Skeletal muscle cell (primary cell): ENCODE results near the gene FHL5.
"Not testable (repeated sequence)": the region's sequence is repeated elsewhere in the genome, so short reads cannot be mapped to it uniquely, and the experiment has no call there.

Experiments
- DNase-seq: peaks from one replicate; pipeline ENCODE4 v3.0.0-alpha.2; 2010; ENCODE audit warnings: low read depth
- H3K4me3 ChIP-seq: 2 replicates; pipeline ENCODE4 v1.5.1; 2011; ENCODE audit warnings: low read depth, mild to moderate bottlenecking, control low read depth, low read length, moderate library complexity

The FHL5 gene

DNA sequence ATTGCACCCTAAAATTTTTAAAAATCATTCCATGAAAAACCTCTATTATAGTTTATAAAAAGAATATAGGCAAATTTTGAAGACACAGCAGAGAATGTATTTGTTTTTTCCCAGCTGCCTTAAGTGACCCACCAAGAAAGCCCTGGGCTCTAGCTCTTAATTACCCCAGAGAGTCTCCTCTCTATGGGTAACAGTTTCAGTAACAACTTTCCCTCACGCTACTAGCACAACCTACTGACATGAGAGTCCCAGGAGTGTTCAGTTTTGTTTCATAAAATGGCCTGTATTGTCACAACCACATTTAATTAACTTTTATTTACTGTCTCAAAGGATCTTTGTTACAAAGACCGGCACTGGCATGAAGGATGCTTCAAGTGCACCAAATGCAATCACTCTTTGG is 41.5 kb downstream of the FHL5 start:
- no peak overlapping the region for H3K4me3 ChIP-seq
- no peak for DNase-seq

DNA sequence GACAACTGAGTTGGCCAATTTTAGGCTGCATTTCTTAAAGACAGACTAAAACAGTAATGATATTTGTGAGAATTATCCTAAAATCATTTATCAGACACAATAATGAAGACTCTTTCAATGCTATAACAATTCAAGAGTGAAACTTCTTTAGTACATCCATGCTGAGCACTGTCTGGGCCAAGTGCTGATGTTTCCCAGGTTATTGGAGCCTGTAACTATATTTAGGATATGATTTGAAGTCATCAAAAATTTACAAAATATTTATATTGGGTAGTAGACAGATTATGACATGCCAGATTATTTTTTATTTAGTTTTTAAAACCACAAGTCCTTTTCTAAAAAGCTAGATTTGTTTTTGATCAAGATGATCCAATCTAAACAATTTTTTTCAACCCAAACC is 45.1 kb downstream of the FHL5 start:
- no peak overlapping the region for H3K4me3 ChIP-seq
- no peak for DNase-seq

- DNase-seq, result no peak
- no peak overlapping the region for H3K4me3 ChIP-seq
Measured at GRCh38 chr6:96610019-96610418, 47.1 kb downstream of the FHL5 start.

GRCh38 chr6:96611342-96611991 is 48.5 kb downstream of the FHL5 start:
- no peak for DNase-seq
- H3K4me3 ChIP-seq, result no peak overlapping the region

GRCh38 chr6:96613291-96613999 is 50.5 kb downstream of the FHL5 start:
- no peak for DNase-seq
- no peak overlapping the region for H3K4me3 ChIP-seq

- DNase-seq, result no peak
Measured at GRCh38 chr6:96620851-96621250, 57.9 kb downstream of the FHL5 start.

GRCh38 chr6:96621983-96622382 is 59.1 kb downstream of the FHL5 start:
- H3K4me3 ChIP-seq, result no peak overlapping the region
- no peak for DNase-seq

More at GRCh38 chr6:96620851-96621250, 57.9 kb downstream of the FHL5 start:
- H3K4me3 ChIP-seq, result no peak overlapping the region

DNA sequence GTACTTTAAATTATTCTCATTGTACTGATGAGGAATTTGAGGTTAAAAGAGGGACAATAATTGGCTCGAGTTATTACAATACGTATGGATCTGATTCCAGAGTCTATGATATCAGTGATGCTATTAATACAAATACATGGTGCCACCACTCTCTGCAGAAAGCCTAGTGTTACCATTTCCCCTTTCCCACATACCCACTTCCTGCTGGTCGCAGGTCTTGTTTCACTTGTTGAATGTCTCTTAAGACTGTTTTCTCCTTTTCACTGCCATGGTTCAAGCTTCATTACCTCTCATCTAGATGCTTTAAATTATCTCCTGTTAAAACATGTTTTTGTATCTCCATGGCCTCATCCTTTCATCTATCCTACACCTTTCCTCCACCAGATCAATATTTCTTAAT is 62.0 kb downstream of the FHL5 start:
- no peak overlapping the region for H3K4me3 ChIP-seq
- no peak for DNase-seq

GRCh38 chr6:96626759-96627364 is 63.9 kb downstream of the FHL5 start:
- DNase-seq, result no peak
- H3K4me3 ChIP-seq, result no peak overlapping the region

- DNase-seq, result no peak
- no peak overlapping the region for H3K4me3 ChIP-seq
Measured at GRCh38 chr6:96631248-96631647, 68.3 kb downstream of the FHL5 start.

DNA sequence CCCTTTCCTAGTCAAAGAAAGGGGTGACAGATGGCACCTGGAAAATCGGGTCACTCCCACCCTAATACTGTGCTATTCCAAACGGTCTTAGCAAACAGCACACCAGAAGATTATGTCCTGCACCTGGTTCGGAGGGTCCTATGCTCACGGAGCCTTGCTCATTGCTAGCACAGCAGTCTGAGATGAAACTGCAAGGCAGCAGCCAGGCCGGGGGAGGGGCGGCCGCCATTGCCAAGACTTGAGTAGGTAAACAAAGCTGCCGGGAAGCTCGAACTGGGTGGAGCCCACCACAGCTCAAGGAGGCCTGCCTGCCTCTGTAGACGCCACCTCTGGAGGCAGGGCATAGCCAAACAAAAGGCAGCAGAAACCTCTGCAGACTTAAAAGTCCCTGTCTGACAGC is 75.1 kb downstream of the FHL5 start:
- DNase-seq, H3K4me3 ChIP-seq: not testable (repeated sequence)

- H3K4me3 ChIP-seq, result no peak overlapping the region
- DNase-seq, result no peak
Measured at GRCh38 chr6:96645106-96645505, 82.2 kb downstream of the FHL5 start.

- no peak for DNase-seq
- H3K4me3 ChIP-seq, result no peak overlapping the region
Measured at GRCh38 chr6:96649926-96650325, 87.0 kb downstream of the FHL5 start.

- H3K4me3 ChIP-seq, result no peak overlapping the region
- no peak for DNase-seq
Measured at GRCh38 chr6:96651816-96652215, 88.9 kb downstream of the FHL5 start.

- no peak overlapping the region for H3K4me3 ChIP-seq
- DNase-seq, result no peak
Measured at GRCh38 chr6:96652552-96652951, 89.6 kb downstream of the FHL5 start.

DNA sequence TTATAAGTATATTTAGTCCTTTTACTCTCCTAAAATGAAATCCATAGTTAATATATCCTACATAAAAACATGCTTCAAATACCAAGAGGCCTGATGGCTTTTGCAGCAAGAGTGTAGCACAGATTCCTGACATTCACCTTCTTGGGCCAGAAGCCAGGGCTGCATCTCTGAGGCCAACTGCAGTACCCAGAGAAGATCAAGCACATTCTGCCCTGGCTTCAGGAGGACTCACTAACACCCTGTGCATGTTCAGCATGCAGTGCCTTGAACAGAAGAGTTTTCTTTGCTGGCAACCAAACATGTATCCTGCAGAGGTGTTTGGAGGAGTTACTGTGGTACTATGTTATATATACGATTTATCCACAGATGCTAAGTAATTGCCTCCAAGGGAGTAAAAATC is 90.3 kb downstream of the FHL5 start:
- H3K4me3 ChIP-seq, result no peak overlapping the region
- DNase-seq, result no peak

GRCh38 chr6:96656567-96656966 is 93.6 kb downstream of the FHL5 start:
- no peak for DNase-seq
- H3K4me3 ChIP-seq, result no peak overlapping the region

DNA sequence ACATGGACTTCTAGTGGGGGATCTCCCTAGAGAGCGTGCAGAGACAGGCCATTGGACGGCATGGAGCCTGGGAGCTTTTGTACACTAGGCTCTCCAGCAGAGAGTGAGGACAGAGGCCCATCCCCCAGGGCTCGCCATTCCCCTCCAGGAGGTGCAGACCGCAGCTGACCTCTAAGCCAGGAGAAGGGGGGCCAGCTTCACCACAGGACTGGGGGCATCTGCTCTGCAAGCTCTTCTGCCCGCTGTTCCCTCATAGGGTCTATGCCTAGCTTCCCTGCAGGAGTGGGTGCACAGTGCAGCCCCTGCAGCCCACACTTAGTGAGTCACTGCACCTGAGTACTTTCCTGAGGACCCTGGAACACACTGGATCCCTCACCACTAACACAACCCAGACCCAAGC is 94.4 kb downstream of the FHL5 start:
- no peak overlapping the region for H3K4me3 ChIP-seq
- no peak for DNase-seq

- no peak overlapping the region for H3K4me3 ChIP-seq
- no peak for DNase-seq
Measured at GRCh38 chr6:96659084-96659845, 96.3 kb downstream of the FHL5 start.
